ENCODE results near the gene FAM167B. TPM values are rescaled to one million over a fixed set of nuclear protein-coding genes. Genes with fewer than 3 reads are reported as not detected.

FAM167B gene
- total and polyA plus RNA-seq, 9 donors = 1.5 to 7.8 (median 3.2) TPM; not detected in 1

DNA sequence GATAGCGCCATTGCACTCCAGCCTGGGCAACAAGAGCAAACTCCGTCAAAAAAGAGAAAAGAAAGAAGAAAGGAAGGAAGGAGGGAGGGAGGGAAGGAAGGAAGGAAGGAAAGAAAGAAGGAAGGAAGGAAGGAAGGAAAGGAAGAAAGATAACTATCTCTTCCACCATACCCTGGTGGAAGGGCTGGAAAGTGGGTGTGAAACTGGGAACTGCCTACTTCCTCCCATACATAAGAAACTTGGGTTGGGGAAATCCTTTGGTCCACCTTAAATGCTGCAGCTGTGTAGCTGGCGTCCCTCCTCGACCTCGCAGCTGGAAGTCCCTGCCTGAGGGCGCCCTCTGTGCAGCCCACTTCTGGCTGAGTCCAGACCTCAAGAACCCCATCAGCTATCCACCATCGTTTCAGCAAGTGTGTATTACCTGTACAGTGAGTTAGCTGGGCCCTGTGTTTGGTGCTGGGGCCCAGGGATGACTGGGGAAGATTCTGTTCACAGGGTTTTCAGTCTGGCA is 4.6 kb upstream of the FAM167B start:
- DNase-seq = peak in 4 of 5 donors; percentile 42 to 60 (median 50)
- H3K4me1 ChIP-seq (ENCODE audit: insufficient read depth) = peaks cover 9% of the 10 kb centered on the region
- H3K27ac ChIP-seq = no peak overlapping the region

DNA sequence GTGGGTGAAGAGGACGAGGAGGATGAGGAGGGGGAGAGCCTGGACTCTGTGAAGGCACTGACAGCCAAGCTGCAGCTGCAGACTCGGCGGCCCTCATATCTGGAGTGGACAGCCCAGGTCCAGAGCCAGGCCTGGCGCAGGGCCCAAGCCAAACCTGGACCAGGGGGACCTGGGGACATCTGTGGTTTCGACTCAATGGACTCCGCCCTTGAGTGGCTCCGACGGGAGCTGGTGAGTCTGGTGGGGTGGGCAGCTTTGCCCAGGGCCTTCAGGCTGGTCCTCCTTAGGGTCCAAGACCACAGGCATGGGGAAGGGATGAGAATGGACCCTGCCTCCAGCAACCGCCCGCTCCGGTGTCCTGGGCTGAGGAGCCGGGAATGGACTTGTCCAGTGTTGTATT is 430 bp downstream of the FAM167B start:
- Histone ChIP-seq H3K4me1 (ENCODE audit: insufficient read depth) (peaks cover 14% of the 10 kb centered on the region), H3K36me3 (no peaks in the 10 kb centered on the region), H3K27ac (no peak overlapping the region), H3K27me3 (no peaks in the 10 kb centered on the region), H3K9me3 (no peaks in the 10 kb centered on the region), H3K4me3 (no peak overlapping the region)
- peak in 3 of 5 donors; percentile 31 to 52 (median 34) for DNase-seq
- TF ChIP-seq POLR2A (IDR thresholded peaks at IDR 0.05) (no peak), EP300 (IDR thresholded peaks at IDR 0.05) (no peak)
- TF ChIP-seq, protein P1, sequence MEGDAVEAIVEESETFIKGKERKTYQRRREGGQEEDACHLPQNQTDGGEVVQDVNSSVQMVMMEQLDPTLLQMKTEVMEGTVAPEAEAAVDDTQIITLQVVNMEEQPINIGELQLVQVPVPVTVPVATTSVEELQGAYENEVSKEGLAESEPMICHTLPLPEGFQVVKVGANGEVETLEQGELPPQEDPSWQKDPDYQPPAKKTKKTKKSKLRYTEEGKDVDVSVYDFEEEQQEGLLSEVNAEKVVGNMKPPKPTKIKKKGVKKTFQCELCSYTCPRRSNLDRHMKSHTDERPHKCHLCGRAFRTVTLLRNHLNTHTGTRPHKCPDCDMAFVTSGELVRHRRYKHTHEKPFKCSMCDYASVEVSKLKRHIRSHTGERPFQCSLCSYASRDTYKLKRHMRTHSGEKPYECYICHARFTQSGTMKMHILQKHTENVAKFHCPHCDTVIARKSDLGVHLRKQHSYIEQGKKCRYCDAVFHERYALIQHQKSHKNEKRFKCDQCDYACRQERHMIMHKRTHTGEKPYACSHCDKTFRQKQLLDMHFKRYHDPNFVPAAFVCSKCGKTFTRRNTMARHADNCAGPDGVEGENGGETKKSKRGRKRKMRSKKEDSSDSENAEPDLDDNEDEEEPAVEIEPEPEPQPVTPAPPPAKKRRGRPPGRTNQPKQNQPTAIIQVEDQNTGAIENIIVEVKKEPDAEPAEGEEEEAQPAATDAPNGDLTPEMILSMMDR (IDR thresholded peaks at IDR 0.05) = no peak
- WGBS, 3 donors = 74 to 78% (median 77%) methylated on average over 12 of the region's 12 CpGs
- intact Hi-C loops (cut with DNase I) = loop anchor here in 1 of 4 donors (10.0 kb wide), 1 partner anchor 117 kb away; the partner anchor contains the start of genes FAM229A and TSSK3

More for the DNA sequence above, 4.6 kb upstream of the FAM167B start:
- 17 to 24% (median 23%) methylated on average over 7 of the region's 7 CpGs for WGBS, 3 donors
- no peak overlapping the region for H3K4me3 ChIP-seq
- no peaks in the 10 kb centered on the region for H3K36me3 ChIP-seq
- no peaks in the 10 kb centered on the region for H3K9me3 ChIP-seq
- TF ChIP-seq EP300 (IDR thresholded peaks at IDR 0.05) = no peak
- no peaks in the 10 kb centered on the region for H3K27me3 ChIP-seq
- intact Hi-C loops (cut with DNase I) = loop anchor here in 1 of 4 donors (10.0 kb wide), 1 partner anchor 122 kb away; the partner anchor contains the start of genes FAM229A and TSSK3

- WGBS, 3 donors = 6 to 11% (median 7%) methylated on average over 14 to 31 of the region's 31 CpGs
These were observed 1.2 kb downstream of the FAM167B start for GRCh38 chr1:32247983-32248889.

GRCh38 chr1:32249831-32250525 is 3.0 kb downstream of the FAM167B start:
- H3K27ac ChIP-seq = no peak overlapping the region
- DNase-seq = peak in 4 of 5 donors; percentile 34 to 62 (median 42)
- WGBS, 3 donors = 47 to 56% (median 51%) methylated on average over 9 of the region's 9 CpGs
- no peak for TF ChIP-seq POLR2A (IDR thresholded peaks at IDR 0.05)
- TF ChIP-seq EP300 (IDR thresholded peaks at IDR 0.05) = no peak
- TF ChIP-seq, protein P1 (IDR thresholded peaks at IDR 0.05) = no peak
- H3K4me1 ChIP-seq (ENCODE audit: insufficient read depth) = peaks cover 12% of the 10 kb centered on the region
- H3K27me3 ChIP-seq = no peaks in the 10 kb centered on the region
- H3K36me3 ChIP-seq = no peaks in the 10 kb centered on the region
- H3K4me3 ChIP-seq = no peak overlapping the region
- H3K9me3 ChIP-seq = no peaks in the 10 kb centered on the region
- intact Hi-C loops (cut with DNase I) = loop anchor here in 1 of 4 donors (10.0 kb wide), 1 partner anchor 115 kb away; the partner anchor contains the start of genes FAM229A and TSSK3

More at GRCh38 chr1:32247983-32248889, 1.2 kb downstream of the FAM167B start:
- H3K9me3 ChIP-seq = no peaks in the 10 kb centered on the region
- intact Hi-C loops (cut with DNase I) = loop anchor here in 1 of 4 donors (10.0 kb wide), 1 partner anchor 117 kb away; the partner anchor contains the start of genes FAM229A and TSSK3
- peaks cover 12% of the 10 kb centered on the region for H3K4me1 ChIP-seq (ENCODE audit: insufficient read depth)
- H3K27ac ChIP-seq = no peak overlapping the region
- H3K4me3 ChIP-seq = no peak overlapping the region
- no peaks in the 10 kb centered on the region for H3K27me3 ChIP-seq
- TF ChIP-seq, protein P1 (IDR thresholded peaks at IDR 0.05) = peak; percentile 33 to 81 (median 76)
- no peak for TF ChIP-seq POLR2A (IDR thresholded peaks at IDR 0.05)
- H3K36me3 ChIP-seq = no peaks in the 10 kb centered on the region
- DNase-seq = peak; percentile 82 to 88 (median 84)

Data from ovary (tissue), 9 donors.